ENCODE measurements around the gene SMG9.
A peak's percentile ranks its signal among the peaks of the same experiment; 100 is the strongest.

The SMG9 gene, protein sequence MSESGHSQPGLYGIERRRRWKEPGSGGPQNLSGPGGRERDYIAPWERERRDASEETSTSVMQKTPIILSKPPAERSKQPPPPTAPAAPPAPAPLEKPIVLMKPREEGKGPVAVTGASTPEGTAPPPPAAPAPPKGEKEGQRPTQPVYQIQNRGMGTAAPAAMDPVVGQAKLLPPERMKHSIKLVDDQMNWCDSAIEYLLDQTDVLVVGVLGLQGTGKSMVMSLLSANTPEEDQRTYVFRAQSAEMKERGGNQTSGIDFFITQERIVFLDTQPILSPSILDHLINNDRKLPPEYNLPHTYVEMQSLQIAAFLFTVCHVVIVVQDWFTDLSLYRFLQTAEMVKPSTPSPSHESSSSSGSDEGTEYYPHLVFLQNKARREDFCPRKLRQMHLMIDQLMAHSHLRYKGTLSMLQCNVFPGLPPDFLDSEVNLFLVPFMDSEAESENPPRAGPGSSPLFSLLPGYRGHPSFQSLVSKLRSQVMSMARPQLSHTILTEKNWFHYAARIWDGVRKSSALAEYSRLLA

DNA sequence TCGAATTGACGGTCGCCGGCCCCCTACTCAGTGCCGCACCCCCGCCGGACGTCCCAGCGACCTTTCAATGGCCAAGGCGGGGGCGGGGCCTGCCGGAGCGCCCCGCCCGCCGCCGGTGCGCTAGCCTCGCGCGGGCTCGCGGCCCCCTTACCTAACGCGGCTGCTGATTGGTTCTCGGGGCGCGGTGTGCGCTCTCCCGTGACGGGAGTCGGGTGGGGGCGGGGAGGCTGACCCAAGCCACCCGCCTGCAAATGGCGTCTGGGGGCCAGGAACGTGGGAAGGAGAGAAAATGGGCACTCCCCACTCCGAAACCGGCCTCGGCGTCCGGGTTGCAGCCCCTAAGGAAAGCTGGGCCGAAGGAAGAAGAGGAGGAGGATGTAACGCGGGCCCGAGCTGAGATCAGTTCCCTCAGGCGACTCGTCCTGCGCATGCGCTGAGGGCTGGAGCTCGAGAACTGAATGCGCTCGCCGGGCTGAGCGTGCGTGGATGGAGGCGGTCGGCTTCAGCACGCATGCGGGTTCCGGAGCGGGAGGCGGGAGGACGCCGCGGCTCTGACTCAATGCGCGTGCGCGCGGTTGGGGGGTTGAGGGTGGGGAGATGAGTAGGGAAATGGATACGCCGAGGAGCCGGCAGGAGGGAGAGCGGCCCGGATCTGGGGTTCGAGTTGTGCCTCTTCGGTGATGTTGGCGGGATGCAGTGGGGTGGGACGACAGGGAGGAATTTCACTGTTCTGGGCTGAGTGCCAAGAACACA, at the start of gene SMG9:
Gene SMG9 (minus strand): TSS at position 460 of the 753 bp plus-strand sequence. CDS start 4,221 bp downstream, outside the sequence.
- DNase-seq, result peak; percentile 98

DNA sequence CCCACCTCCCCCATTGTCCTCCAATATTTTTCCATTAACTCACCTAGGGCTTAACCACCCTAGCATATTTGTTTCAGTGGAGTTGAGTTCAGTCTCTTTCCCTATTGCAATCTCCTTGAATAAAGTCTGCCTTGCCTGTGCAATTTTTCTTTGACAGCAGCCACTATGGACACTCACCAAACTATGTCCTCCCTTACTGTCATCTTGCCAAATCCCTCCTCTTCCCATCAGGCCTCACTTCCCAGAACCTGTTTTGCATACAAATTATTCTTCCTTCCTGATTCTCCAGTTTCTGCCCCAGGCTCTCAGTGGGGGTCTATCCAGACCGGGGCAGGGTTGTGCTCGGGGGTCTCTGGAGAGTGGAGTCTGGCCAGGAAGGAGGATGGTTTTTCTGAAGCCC, 49.7 kb upstream of the SMG9 start:
- no peak for DNase-seq

DNA sequence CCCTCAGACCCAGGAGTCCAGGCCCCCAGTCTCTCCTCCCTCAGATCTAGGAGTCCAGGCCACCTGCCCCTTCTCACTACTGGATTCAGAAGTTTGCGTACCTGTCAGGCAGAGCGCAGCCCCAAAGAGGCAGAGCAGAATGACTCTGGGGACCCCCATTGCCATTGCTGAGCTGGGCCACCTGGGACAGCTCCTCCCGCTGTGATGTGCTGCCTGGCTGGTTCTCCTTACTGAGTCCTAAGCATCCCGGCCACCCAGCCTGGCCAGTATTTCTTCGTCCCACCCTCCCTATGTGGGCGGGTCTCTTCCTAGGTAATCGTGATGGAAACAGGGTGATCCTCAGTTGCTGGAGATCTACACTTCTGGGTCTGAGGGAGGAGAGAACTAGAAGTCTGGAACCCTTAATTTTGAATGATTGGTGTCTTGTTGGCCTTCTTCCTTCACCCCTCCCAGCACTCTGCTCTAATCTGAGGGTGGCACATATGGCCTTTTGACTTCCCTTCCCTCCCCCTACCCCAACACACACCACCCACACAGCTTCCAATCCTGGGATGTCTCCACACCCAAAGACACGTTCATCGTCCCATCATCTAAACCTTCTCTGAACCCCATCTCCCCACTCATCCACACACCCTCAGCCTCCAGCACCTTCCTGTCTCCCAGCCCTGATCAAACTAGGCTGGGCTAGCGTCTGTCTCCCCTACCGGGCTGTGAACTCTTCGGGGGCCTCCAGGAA, 47.6 kb upstream of the SMG9 start, which contains the start of gene LYPD5:
Gene LYPD5 (minus strand): TSS at position 232 of the 736 bp plus-strand sequence. CDS start 67 bp downstream, at position 165.
- no peak for DNase-seq

DNA sequence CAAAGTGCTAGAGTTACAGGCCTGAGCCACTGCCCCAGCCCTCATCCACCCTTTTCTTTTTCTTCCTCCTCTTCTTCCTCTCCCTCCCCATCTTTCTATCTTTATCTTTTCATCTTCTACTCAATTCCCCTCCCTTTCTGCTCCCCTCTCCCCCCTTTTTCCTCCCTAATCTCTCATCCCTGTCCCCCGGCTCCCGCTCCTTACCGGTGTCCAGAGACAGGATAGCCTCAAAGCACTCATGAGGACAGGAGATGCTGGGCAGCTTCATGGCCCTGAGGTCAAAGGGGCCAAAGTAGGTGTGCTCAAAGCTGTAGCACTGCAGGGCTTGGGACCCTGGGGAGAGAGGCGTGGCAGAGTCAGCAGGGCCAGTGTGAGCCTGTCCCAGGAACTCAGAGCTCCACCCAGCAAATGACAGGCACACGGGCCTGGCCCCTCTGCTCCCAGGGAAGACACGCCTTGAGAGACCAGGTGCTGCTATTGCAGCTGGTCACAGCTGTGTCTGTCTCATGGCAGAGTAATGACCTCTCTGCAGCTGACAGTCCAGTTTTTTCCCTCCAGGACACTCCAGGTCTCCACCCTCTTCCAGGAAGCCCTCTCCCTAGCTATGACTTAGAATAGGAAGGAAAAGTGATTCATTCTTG, 44.9 kb upstream of the SMG9 start:
- DNase-seq, result no peak

DNA sequence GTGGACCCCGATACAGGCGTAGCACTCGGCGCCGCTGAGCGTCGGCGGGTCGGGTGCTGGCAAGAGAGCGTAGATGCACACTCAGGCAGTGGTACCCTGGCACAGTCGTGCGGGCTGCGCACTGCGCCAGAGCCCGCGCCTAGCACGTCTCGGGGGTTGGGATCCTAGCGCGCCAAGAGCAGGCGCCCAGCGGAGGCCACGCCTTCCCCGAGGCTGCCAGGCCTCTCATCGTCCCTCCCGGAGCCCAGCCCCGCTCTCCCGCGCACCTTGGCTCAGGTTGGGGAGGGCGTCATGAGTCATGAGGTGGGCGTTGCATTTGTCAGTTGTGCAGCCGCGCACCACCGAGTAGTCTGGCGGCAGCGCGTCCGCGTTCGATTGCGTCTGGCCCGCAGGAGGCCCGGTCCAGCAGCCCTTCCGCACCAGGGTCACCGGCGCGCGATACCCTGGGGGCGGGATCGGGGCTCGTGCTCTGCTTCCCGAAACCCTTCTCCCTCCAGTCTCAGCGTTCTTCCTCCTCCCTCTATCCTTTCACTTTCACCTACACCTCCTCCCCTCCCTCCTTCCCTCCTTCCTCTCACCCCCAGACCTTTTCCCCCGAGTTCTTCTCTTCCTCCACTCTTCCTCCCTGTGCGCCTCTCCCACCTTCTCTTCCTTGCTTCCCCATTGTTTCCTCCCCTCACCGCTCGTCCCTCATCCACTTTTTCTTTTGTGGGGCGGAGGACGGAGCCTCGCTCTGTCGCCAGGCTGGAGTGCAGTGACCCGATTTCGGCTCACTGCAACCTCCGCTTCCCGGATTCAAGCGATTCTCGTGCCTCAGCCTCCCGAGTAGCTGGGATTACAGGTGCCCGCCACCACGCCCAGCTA, 44.0 kb upstream of the SMG9 start:
- peak; percentile 80 to 83 for DNase-seq

DNA sequence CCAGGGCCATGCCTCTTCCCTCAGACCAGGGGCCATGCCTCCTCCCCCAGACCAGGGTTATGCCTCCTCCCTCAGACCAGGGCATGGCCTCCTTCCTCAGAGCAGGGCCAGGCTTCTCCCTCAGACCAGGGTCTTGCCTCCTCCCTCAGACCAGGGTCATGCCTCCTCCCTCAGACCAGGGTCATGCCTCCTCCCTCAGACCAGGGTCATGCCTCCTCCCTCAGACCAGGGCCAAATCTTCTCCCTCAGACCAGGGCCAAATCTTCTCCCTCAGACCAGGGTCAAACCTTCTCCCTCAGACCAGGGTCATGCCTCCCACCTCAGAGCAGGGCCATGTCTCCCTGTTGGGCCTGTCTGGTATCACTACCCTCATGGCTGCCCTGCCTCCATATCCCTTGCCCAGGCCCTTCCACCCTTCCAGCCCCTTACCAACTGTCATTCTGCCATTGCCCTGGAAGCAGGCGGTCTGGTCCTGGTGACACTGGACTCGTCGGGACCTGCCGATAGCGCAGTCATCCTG, 43.3 kb upstream of the SMG9 start:
- DNase-seq, result no peak

DNA sequence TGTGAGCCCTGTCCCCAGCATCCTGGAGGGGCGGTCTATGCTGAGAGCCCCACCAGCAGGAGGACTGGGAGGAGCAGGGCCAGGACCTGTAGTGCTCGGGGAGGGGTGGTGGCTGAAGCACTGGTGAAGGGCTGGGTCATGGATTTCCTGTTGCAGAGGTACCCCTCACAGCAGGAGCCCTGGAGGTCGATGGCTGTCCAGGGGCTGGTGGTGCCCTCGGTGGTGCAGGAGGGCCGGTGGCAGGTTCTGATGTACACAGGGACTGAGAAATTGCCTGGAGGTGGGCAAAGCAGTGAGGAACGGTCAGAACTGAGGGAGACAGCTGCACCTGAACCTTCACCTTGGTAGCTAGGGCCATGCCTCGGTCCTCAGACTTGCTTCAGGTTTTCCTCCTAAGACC, 42.8 kb upstream of the SMG9 start:
- DNase-seq, result no peak

DNA sequence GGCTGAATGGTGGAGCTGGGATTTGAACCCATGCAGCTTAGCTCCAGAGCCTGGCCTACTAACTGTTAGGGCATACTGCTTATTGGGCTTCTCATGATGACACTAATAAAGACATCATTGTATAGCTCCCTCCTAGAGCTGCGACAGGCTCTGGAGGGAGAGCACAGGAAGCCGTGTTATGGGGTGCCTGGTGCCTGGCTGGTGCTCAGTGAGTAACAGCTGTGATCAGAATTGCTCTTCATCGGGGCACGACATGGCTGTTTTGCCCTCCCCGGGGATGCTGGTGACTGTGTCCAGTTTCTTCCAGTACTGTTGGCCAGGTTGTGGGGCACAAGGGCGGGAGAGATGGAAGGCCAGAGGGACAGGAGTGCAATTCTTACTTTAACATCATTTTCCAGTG, 42.4 kb upstream of the SMG9 start:
- no peak for DNase-seq

DNA sequence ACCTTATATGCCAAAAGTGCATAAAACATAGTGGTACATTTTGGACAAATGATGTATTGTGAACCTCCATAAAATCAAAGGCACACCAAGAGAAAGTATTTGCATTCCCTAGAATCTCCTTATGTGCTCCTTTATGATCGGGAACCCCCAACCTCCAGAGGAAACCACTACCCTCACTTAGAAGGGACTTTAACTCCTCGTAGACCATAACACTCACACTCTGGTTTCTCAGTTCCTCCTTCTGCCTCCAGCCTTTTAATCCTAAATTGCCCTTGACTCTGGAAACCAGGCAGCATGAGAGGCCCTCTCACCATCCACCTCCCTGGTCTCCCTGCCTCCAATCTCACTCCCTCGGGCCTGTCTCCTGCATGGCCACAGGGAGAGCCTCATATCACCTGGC, 35.8 kb upstream of the SMG9 start:
- DNase-seq, result no peak

DNA sequence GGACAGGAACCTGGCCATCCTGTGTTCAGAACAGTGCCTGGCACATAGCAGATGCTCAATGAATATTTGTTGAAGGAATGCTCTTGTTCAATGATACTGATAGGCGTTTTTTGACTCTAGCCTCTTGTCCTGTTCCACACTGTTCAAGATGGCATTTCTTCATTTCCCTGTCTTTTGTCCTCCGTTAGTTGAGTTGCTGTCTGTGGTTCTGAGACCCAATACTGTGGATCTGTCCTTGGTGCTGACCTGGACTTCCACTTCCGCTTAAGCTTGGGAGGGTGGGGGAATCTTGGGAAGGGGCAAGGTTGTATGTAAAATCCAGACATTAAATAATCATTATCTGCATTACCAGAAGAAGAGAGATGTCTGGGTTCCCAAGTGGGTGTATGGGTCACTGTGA, 34.3 kb upstream of the SMG9 start:
- DNase-seq, result no peak

DNA sequence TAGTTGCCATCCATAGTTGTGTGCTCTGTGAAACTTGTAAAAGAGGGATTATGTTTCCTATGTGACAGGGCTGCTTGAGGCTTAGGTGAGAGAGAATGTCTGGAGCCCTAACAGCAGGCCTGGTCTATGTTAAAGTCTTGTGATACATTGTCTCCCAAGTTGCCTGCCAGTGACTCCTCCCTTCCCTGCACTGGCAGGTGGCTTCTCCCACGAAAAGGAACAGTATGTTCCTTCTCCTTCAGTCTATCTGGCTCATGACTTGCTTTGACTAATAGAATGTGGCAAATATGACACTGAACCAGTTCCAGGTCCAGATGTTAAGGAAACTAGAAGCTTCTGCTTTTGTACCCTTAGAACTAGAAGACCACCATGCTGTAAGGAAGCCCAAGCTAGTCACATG, 31.9 kb upstream of the SMG9 start:
- DNase-seq, result no peak

DNA sequence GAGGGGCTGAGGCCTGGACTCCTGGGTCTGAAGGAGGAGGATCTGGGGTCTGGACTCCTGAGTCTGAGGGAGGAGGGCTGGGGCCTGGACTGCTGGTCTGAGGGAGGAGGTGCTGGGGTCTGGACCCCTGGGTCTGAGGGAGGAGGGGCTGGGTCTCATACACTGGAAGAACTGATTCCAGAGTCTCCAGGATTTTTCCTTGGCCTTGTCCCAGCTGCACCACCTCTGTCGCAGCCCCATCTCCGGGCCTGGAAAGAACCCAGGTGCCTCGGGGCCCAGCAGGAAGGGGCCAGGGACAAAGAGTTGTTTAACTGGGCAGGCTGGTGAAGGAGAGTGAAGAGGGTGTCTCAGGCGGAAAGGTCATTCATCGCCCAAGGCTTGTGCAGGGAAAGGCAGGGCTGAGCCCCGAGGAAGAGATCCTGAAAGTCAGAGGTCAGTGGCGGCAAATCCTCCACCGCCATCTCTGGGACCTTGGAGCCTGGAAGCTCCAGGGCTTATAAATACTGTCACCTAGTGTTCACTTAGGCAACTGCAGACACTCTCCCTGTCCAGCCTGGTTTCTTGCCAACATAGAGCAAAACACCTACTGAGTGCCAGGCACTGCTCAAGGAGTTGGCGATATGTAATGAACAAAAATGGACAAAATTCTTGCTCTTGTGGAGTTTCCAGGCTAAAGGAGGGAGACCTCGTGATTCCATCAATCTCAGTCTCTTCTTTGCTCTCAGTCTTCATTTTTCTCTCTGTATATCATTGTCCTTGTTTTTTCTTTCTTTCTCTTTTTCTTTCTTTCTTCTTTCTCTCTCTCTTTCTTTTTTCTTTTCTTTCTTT, 30.4 kb upstream of the SMG9 start:
- DNase-seq, result peak; percentile 40 to 55

DNA sequence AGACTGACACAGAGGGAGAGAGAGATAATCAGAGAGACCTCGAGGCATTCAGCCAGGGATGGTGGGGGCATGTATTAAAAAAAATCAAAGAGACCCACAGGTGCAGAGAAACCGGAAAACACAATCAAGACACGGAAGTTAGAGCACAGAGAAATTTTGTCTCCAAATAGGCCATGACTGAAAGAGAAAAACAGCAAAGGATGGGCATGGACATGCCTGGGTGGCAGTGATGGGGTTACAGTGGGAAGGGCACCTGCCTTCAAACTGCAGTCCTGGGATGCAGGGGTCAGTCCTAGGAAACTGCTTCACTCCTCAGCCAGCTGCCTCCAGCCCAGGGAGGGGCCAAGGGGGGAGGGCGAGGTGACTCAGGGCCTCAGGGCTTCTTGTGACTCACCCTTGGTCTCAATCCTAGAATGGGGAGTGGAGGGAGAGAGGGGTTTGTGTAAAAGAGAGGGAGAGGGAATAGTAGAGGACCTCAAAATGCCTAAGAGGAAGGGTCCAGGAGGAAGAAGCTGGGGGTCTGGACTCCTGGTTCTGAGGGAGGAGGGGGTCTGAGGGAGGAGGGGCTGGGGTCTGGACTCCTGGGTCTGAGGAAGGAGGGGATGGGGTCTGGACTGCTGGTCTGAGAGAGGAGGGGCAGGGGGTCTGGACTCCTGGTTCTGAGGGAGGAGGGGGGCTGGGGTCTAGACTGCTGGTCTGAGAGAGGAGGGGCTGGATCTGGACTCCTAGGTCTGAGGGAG, 29.6 kb upstream of the SMG9 start:
- DNase-seq, result peak; percentile 67 to 74

DNA sequence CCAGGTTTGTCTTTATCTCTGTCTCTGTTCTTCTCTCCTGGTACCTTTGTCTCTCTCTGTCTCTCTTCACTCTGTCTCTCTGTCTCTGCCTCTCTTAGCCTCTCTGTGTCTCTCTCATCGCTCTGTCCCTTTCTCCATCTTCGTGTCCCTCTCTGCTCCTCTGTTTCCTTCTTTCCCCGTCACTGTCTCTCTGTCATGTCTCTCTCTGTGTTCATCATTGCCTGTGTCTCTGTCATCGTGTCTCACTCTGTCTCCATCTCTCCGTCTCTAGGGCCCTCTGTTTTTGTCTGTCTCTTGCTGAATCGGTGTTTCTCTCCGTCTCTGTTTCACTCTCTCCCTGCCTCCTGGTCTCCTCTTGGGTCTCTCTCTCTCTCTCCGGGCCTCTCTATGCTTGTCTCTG, 28.9 kb upstream of the SMG9 start:
- no peak for DNase-seq

DNA sequence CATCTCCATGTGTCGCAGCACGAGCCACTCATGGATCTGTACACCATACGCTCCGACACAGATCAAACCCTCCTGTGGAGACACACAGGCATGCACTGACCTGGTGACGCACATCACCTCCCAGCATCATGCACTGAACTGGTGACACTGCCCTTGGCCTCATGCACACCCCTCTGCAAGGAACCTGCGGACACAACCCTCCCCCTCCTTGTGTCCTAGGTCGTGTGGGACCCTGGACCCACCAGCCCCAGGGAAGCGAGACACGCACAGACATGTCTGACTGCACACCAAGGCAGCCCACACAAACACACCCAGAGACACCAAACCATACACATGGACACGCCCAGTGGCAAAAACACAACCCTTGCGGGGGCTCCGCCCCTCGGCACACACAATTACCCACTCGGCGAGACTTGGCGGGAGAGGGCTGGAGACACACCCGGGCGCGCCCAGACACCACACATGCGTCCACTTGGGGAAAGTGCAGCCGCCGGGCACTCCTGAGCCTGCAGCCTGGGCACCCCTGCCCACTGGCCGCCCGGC, 28.0 kb upstream of the SMG9 start:
- no peak for DNase-seq

DNA sequence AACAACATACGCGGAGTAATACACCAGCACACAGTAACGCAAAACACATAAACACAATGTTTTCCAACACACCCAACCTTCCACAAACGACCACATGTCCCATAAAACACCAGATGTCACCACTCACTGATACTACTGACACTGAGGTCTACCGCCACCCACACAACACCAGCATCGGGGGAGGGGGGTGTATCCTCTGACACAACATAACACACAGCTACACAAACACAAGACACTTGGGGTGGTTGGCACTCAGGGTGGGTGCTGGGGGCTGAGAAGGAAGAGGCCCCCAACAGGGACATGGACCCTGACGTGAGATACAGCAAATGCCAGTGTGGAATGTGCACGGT, 27.5 kb upstream of the SMG9 start:
- DNase-seq, result no peak

DNA sequence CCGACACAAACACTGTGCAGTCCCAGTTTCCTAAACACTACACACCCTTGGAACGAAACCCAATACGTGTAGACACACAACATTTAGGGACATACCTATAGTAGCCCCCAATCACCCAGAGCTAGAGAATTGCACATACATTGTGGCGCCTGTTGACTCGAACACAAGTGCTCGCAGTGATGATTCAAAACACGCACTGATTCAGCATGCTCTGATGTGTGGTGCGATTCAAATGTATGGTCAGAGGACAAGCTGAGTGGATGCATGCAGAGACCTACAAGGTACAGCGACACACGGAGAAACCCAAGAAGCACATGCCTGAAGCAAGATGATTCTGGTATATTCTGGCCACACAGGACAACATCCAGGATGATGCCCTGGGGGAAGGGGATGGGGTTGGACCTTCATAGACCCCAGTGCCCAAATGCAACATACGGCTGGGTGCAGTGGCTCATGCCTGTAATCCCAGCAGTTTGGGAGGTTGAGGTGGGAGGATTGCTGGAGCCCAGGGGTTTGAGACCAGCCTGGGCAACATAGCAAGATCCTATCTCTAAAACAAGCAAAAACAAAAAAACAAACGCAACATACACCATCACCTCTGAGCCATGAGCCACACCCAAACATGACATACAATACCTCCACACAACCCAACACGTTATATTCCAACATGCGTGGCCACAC, 27.0 kb upstream of the SMG9 start:
- DNase-seq, result no peak

DNA sequence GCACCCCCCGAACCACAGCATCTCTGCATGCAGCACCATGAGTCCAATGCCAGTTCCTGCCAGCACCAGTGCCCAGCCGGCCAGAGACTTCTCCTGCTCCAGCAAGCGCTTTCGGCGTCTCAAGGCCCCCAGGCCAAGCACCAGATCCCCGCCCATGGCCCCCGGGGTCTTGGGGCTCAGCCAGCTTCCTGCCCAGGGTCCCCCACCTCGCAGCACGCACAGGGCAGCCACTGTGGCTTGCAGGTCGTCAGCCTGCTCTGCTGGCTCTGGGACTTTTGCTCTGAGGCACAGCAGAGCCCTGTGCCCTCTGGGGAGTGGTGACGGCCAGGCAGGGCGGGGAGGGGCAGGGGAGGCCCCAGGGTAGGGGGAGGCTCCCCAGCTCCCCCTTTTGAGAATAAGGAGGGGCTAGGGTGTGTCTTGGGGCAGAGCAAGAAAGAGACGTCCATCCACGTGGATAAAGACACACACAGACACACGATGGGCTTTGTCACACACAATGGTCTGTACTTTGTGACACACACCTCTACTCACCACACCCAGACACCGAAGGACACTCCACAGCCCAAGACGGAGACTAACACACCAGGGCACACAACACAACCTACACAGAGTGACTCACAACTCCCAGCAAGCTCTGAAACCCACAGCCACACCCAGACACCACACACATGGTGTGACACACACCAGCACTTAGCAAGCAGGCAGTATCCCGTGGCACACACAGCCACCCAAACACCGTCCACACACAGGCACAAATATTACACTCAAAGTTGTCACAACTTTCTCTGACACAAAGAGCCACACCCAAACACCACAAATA, 26.2 kb upstream of the SMG9 start, which contains the start of gene KCNN4:
Gene KCNN4 (minus strand): TSS at position 268 of the 820 bp plus-strand sequence. CDS start 112 bp downstream, at position 156.
- peak; percentile 56 to 73 for DNase-seq
